ENCODE measurements around the gene MYOM1. TPM values are rescaled to one million over a fixed set of nuclear protein-coding genes. Genes with fewer than 3 reads are reported as not detected.
"Not testable (repeated sequence)": the region's sequence is repeated elsewhere in the genome, so short reads cannot be mapped to it uniquely, and the experiment has no call there.

The MYOM1 gene
- total RNA-seq, 4 donors from 2014 or later: 0.67 to 2.1 (median 1.5) TPM

GRCh38 chr18:3221496-3221895 is 1.7 kb upstream of the MYOM1 start:
- DNase-seq (ENCODE audit: low spot score in 2 of 2): no peak
- H3K4me3 ChIP-seq (ENCODE audit: low read depth, poor library complexity, severe bottlenecking): no peak overlapping the region
- TF ChIP-seq CTCF (IDR thresholded peaks at IDR 0.05) (no peak), POLR2A (IDR thresholded peaks at IDR 0.05) (no peak)
- 92 to 93% methylated on average over 6 of the region's 6 CpGs for WGBS, 2 donors
- intact Hi-C loops (cut with DNase I; ENCODE audit: low total_unique reads): no loop called here

- 92 to 93% methylated on average over 4 of the region's 4 CpGs for WGBS, 2 donors
- DNase-seq (ENCODE audit: low spot score in 2 of 2); H3K4me3 ChIP-seq (ENCODE audit: low read depth, poor library complexity, severe bottlenecking); intact Hi-C loops (cut with DNase I; ENCODE audit: low total_unique reads): not testable (repeated sequence)
Measured at GRCh38 chr18:3220868-3221267, 1.1 kb upstream of the MYOM1 start.

GRCh38 chr18:3219241-3219630 is 532 bp downstream of the MYOM1 start:
- intact Hi-C loops (cut with DNase I; ENCODE audit: low total_unique reads): no loop called here
- 79 to 81% methylated on average over 8 of the region's 8 CpGs for WGBS, 2 donors
- TF ChIP-seq CTCF (IDR thresholded peaks at IDR 0.05): no peak
- no peak overlapping the region for H3K4me3 ChIP-seq (ENCODE audit: low read depth, poor library complexity, severe bottlenecking)
- DNase-seq (ENCODE audit: low spot score in 2 of 2): no peak

- intact Hi-C loops (cut with DNase I; ENCODE audit: low total_unique reads): no loop called here
- 91 to 92% methylated on average over 2 of the region's 2 CpGs for WGBS, 2 donors
- TF ChIP-seq POLR2A (IDR thresholded peaks at IDR 0.05) (no peak), CTCF (IDR thresholded peaks at IDR 0.05) (no peak)
- no peak overlapping the region for H3K4me3 ChIP-seq (ENCODE audit: low read depth, poor library complexity, severe bottlenecking)
- DNase-seq (ENCODE audit: low spot score in 2 of 2): no peak
Measured at GRCh38 chr18:3218819-3219218, 949 bp downstream of the MYOM1 start.

- TF ChIP-seq POLR2A (IDR thresholded peaks at IDR 0.05): no peak
- TF ChIP-seq CTCF (IDR thresholded peaks at IDR 0.05): no peak
- no peak overlapping the region for H3K4me3 ChIP-seq (ENCODE audit: low read depth, poor library complexity, severe bottlenecking)
- 32 to 43% methylated on average over 3 of the region's 3 CpGs for WGBS, 2 donors
- intact Hi-C loops (cut with DNase I; ENCODE audit: low total_unique reads): no loop called here
- no peak for DNase-seq (ENCODE audit: low spot score in 2 of 2)
Measured at GRCh38 chr18:3217948-3218647, 1.7 kb downstream of the MYOM1 start.

- TF ChIP-seq POLR2A (IDR thresholded peaks at IDR 0.05) (no peak), CTCF (IDR thresholded peaks at IDR 0.05) (no peak)
- no peak overlapping the region for H3K4me3 ChIP-seq (ENCODE audit: low read depth, poor library complexity, severe bottlenecking)
- no peak for DNase-seq (ENCODE audit: low spot score in 2 of 2)
- intact Hi-C loops (cut with DNase I; ENCODE audit: low total_unique reads): no loop called here
- WGBS, 2 donors: 87 to 97% methylated on average over 5 of the region's 5 CpGs
Measured at GRCh38 chr18:3216987-3217386, 2.8 kb downstream of the MYOM1 start.
